Adrenal gland (tissue), 12 donors: ENCODE measurements around the gene SH3D19. TPM values are rescaled to one million over a fixed set of nuclear protein-coding genes. Genes with fewer than 3 reads are reported as not detected.
A peak's percentile ranks its signal among the peaks of the same experiment; 100 is the strongest.

Source experiments
- DNase-seq, 7 donors: peaks; one replicate each; pipeline ENCODE4 v3.0.0-alpha.2; 2019 to 2020
- H3K27ac ChIP-seq, 5 donors: fragments of 200-600 bp; sonication (generic) in 4 of 5; 1 replicate in 3 of 5; 2 replicates in 2 of 5; pipeline versions ENCODE4 v1.5.1 to v1.8.0; 2016 to 2020; ENCODE audit warnings: mild to moderate bottlenecking in 1 of 5
- H3K27me3 ChIP-seq: fragments of 200-600 bp; 2 replicates; pipeline ENCODE4 v1.8.0; 2021
- H3K36me3 ChIP-seq, 2 donors: fragments of 200-600 bp; replicated peaks in 1 of 2; 1 replicate in 1 of 2; 2 replicates in 1 of 2; pipeline versions ENCODE4 v1.5.1 to v1.8.0; 2018 to 2022
- H3K4me1 ChIP-seq, 2 donors: fragments of 200-600 bp; replicated peaks in 1 of 2; 1 replicate in 1 of 2; 2 replicates in 1 of 2; pipeline versions ENCODE4 v1.5.1 to v1.8.0; 2018 to 2021
- H3K4me3 ChIP-seq, 4 donors: fragments of 200-600 bp; sonication (generic) in 3 of 4; one replicate each; pipeline ENCODE4 v1.5.1; 2016 to 2018
- H3K9me3 ChIP-seq, 3 donors: fragments of 200-600 bp; sonication (generic) in 1 of 3; replicated peaks in 1 of 3; 1 replicate in 2 of 3; 2 replicates in 1 of 3; pipeline versions ENCODE4 v1.5.1 to v1.8.0; 2016 to 2021
- CTCF ChIP-seq, 6 experiments: fragments of 450-650 bp in 4 of 6; fragments of 200-600 bp in 2 of 6; sonication (generic) in 1 of 6; IDR thresholded peaks; 1 replicate in 5 of 6; 2 replicates in 1 of 6; pipeline versions ENCODE4 v1.5.1 to v1.8.0; 2016 to 2021; ENCODE audit warnings: antibody characterized with exemption in 6 of 6, mild to moderate bottlenecking in 2 of 6, moderate library complexity in 1 of 6
- POLR2A ChIP-seq, 2 donors: fragments of 450-650 bp; IDR thresholded peaks; one replicate each; pipeline ENCODE4 v1.6.1; 2017; ENCODE audit warnings: antibody characterized with exemption in 2 of 2, mild to moderate bottlenecking in 2 of 2, moderate library complexity in 1 of 2
- WGBS, 4 donors: extraction: QIAGEN DNeasy Blood & Tissue Kit in 2 of 4; methylation state at CpG; one replicate each; pipeline versions ENCODE4 v1.1.5 to v1.1.7; 2013 to 2017; 5-methylcytosine and 5-hydroxymethylcytosine counted together
- intact Hi-C, 2 donors: fragments of 100-400 bp; cut with DNase I; formaldehyde crosslinking; loops; one replicate each; pipeline versions ENCODE4 v1.14.1 to v1.15.0; 2022 to 2023
- polyA plus RNA-seq, 3 donors: library from polyadenylated mRNA; stranded (reverse); fragments of 200-250 nt in 2 of 3; fragments of 350-450 nt in 1 of 3; fragmentation: Illumina TruSeq in 1 of 3; extraction: RNeasy Lipid Tissue Mini Kit (QIAGEN cat#74804) in 1 of 3; gene quantifications; one replicate each; pipeline ENCODE4 v1.2.3, GENCODE V29; 2013 to 2014
- total RNA-seq, 9 donors: library from RNA; depleted of rRNA in 4 of 9; stranded (reverse); fragments of >200 nt in 4 of 9; fragments of 120-200 nt in 1 of 9; fragmentation: NEBNext Ultra II Directional in 1 of 9; extraction: Animal tissue kit (Norgen Biotek cat#: 25700) in 1 of 9; gene quantifications; one replicate each; pipeline versions ENCODE4 v1.1.0 to v1.2.4, GENCODE V29; 2013 to 2023
- donor health status: healthy with polysubstance abuse.
- donor health status: Bipolar disorder and iron deficiency.
- donor health status: DM: yes; HTN: yes; CAD: no.
- donor health status: DM: no; HTN: no; CAD: no.
- donor health status: DM: no; HTN: no; CAD: no.
- donor health status: DM: yes; HTN: yes; CAD: no.

The SH3D19 gene
- total and polyA plus RNA-seq, 12 donors = 16.6 to 117 (median 40.3) TPM

GRCh38 chr4:151100531-151100930 is 224.9 kb downstream of the SH3D19 start:
- intact Hi-C loops = loop anchor here in 1 of 2 donors (10.0 kb wide), 1 partner anchor 504 kb away; no protein-coding TSS in a partner anchor
- Histone ChIP-seq H3K27ac (peak overlapping the region in 3 of 5 donors; percentile 87 to 90 (median 88)), H3K9me3 (no peaks in the 10 kb centered on the region), H3K4me3 (peak overlapping the region in 3 of 4 donors; percentile 36 to 79 (median 70)), H3K27me3 (no peaks in the 10 kb centered on the region), H3K4me1 (peaks cover 8 to 23% of the 10 kb centered on the region in 2 donors), H3K36me3 (peaks cover 0 to 43% of the 10 kb centered on the region in 2 donors)
- no peak for DNase-seq
- WGBS, 4 donors = 0 to 15% (median 6%) methylated on average over 3 of the region's 3 CpGs
- TF ChIP-seq CTCF (IDR thresholded peaks at IDR 0.05) (no peak), POLR2A (IDR thresholded peaks at IDR 0.05) (no peak)

GRCh38 chr4:151099976-151100417 is 225.4 kb downstream of the SH3D19 start:
- no peaks in the 10 kb centered on the region for H3K9me3 ChIP-seq
- peaks cover 0 to 38% of the 10 kb centered on the region in 2 donors for H3K36me3 ChIP-seq
- intact Hi-C loops = loop anchor here in 1 of 2 donors (10.0 kb wide), 1 partner anchor 505 kb away; no protein-coding TSS in a partner anchor
- peak overlapping the region in 4 of 5 donors; percentile 81 to 90 (median 88) for H3K27ac ChIP-seq
- 0% methylated on average over 10 to 13 of the region's 13 CpGs for WGBS, 4 donors
- DNase-seq = no peak
- H3K4me3 ChIP-seq = peak overlapping the region; percentile 48 to 79 (median 72)
- TF ChIP-seq CTCF (IDR thresholded peaks at IDR 0.05) (no peak), POLR2A (IDR thresholded peaks at IDR 0.05) (no peak)
- no peaks in the 10 kb centered on the region for H3K27me3 ChIP-seq
- H3K4me1 ChIP-seq = peaks cover 8 to 23% of the 10 kb centered on the region in 2 donors

- H3K9me3 ChIP-seq = no peaks in the 10 kb centered on the region
- H3K36me3 ChIP-seq = peaks cover 0 to 32% of the 10 kb centered on the region in 2 donors
- H3K27me3 ChIP-seq = no peaks in the 10 kb centered on the region
- H3K27ac ChIP-seq = peak within 1 kb of the TSS in 4 of 5 donors; percentile 81 to 90 (median 88)
- TF ChIP-seq POLR2A (IDR thresholded peaks at IDR 0.05) = peak; percentile 41 to 50
- TF ChIP-seq CTCF (IDR thresholded peaks at IDR 0.05) = peak; percentile 32 to 79 (median 64)
- DNase-seq = peak; percentile 96 to 99 (median 98)
- intact Hi-C loops = no loop called here
- WGBS, 4 donors = 1 to 2% (median 2%) methylated on average over 24 to 69 of the region's 69 CpGs
- peaks cover 8 to 23% of the 10 kb centered on the region in 2 donors for H3K4me1 ChIP-seq
- peak within 1 kb of the TSS; percentile 48 to 79 (median 72) for H3K4me3 ChIP-seq
Measured at GRCh38 chr4:151099229-151099975, 226.0 kb downstream of the SH3D19 start, which contains the start of gene RPS3A. Gene RPS3A, plus strand, starts transcription at chr4:151099628. Its CDS starts 25 bp downstream, at chr4:151099653.

GRCh38 chr4:151098979-151099228 is 226.5 kb downstream of the SH3D19 start:
- peaks cover 8 to 23% of the 10 kb centered on the region in 2 donors for H3K4me1 ChIP-seq
- WGBS, 4 donors = 12 to 19% (median 16%) methylated on average over 8 of the region's 8 CpGs
- DNase-seq = no peak
- peak overlapping the region in 2 of 4 donors; percentile 13 to 70 for H3K4me3 ChIP-seq
- H3K36me3 ChIP-seq = peaks cover 0 to 27% of the 10 kb centered on the region in 2 donors
- intact Hi-C loops = no loop called here
- no peaks in the 10 kb centered on the region for H3K27me3 ChIP-seq
- H3K27ac ChIP-seq = peak overlapping the region in 2 of 5 donors; percentile 57 to 90
- no peak for TF ChIP-seq POLR2A (IDR thresholded peaks at IDR 0.05)
- no peak for TF ChIP-seq CTCF (IDR thresholded peaks at IDR 0.05)
- no peaks in the 10 kb centered on the region for H3K9me3 ChIP-seq
